Suprapubic skin (tissue), 4 donors: Measurements from ENCODE around the gene PLEKHH1. TPM values are rescaled to one million over a fixed set of nuclear protein-coding genes. Genes with fewer than 3 reads are reported as not detected.

Experiments used
- DNase-seq, 2 donors: peaks; one replicate each; pipeline ENCODE4 v3.0.0-alpha.2; 2019; ENCODE audit warnings: low spot score in 2 of 2
- H3K27ac ChIP-seq: fragments of 200-600 bp; sonication (generic); one replicate; pipeline ENCODE4 v1.5.1; 2019
- H3K27me3 ChIP-seq: fragments of 200-600 bp; sonication (generic); one replicate; pipeline ENCODE4 v1.5.1; 2019
- H3K36me3 ChIP-seq: fragments of 200-600 bp; sonication (generic); one replicate; pipeline ENCODE4 v1.5.1; 2019
- H3K4me1 ChIP-seq: fragments of 200-600 bp; sonication (generic); one replicate; pipeline ENCODE4 v1.5.1; 2019
- H3K4me3 ChIP-seq: fragments of 200-600 bp; sonication (generic); one replicate; pipeline ENCODE4 v1.5.1; 2019; ENCODE audit warnings: mild to moderate bottlenecking
- H3K9me3 ChIP-seq: fragments of 200-600 bp; sonication (generic); one replicate; pipeline ENCODE4 v1.5.1; 2019
- CTCF ChIP-seq, 2 donors: fragments of 200-600 bp in 1 of 2; fragments of 450-650 bp in 1 of 2; sonication (generic) in 1 of 2; IDR thresholded peaks; one replicate each; pipeline ENCODE4 v1.5.1; 2016 to 2019; ENCODE audit warnings: antibody characterized with exemption in 2 of 2, mild to moderate bottlenecking in 1 of 2, moderate library complexity in 1 of 2
- EP300 ChIP-seq: sonication (generic); formaldehyde crosslinking; IDR thresholded peaks from one replicate; pipeline ENCODE4 v1.6.1; 2017; ENCODE audit warnings: antibody characterized with exemption
- POLR2A ChIP-seq, 2 donors: fragments of 450-650 bp; IDR thresholded peaks; one replicate each; pipeline ENCODE4 v1.6.1; 2017; ENCODE audit warnings: antibody characterized with exemption in 2 of 2, mild to moderate bottlenecking in 2 of 2, moderate library complexity in 2 of 2
- POLR2AphosphoS5 ChIP-seq, 3 donors: sonication (generic); formaldehyde crosslinking; IDR thresholded peaks; one replicate each; pipeline ENCODE4 v1.6.1; 2017; ENCODE audit warnings: antibody characterized with exemption in 3 of 3
- WGBS: methylation state at CpG from one replicate; pipeline ENCODE4 v1.1.5; 2018; 5-methylcytosine and 5-hydroxymethylcytosine counted together
- total RNA-seq, 4 donors: library from RNA; depleted of rRNA; stranded (reverse); fragments of >200 nt; gene quantifications; one replicate each; pipeline ENCODE4 v1.1.0, GENCODE V29; 2016

Gene PLEKHH1
- total RNA-seq, 4 donors from 2014 or later: 15.3 to 75.6 (median 23.7) TPM

GRCh38 chr14:67630938-67631337 lies 97.8 kb downstream of the PLEKHH1 start:
- no peak overlapping the region for H3K27ac ChIP-seq
- no peak overlapping the region for H3K4me3 ChIP-seq
- no peaks in the 10 kb centered on the region for H3K27me3 ChIP-seq
- no peaks in the 10 kb centered on the region for H3K4me1 ChIP-seq
- no peaks in the 10 kb centered on the region for H3K36me3 ChIP-seq
- no peaks in the 10 kb centered on the region for H3K9me3 ChIP-seq
- TF ChIP-seq POLR2A (IDR thresholded peaks at IDR 0.05) (no peak), POLR2AphosphoS5 (IDR thresholded peaks at IDR 0.05) (no peak), EP300 (no peak), CTCF (IDR thresholded peaks at IDR 0.05) (no peak)
- 80% methylated on average over 5 of the region's 5 CpGs for WGBS
- DNase-seq: no peak

GRCh38 chr14:67633451-67634147 lies 100.5 kb downstream of the PLEKHH1 start:
- H3K4me3 ChIP-seq: no peak overlapping the region
- no peaks in the 10 kb centered on the region for H3K4me1 ChIP-seq
- no peaks in the 10 kb centered on the region for H3K9me3 ChIP-seq
- H3K27ac ChIP-seq: no peak overlapping the region
- TF ChIP-seq EP300 (no peak), CTCF (IDR thresholded peaks at IDR 0.05) (no peak), POLR2AphosphoS5 (IDR thresholded peaks at IDR 0.05) (no peak)
- DNase-seq: no peak
- no peaks in the 10 kb centered on the region for H3K36me3 ChIP-seq
- no peaks in the 10 kb centered on the region for H3K27me3 ChIP-seq
- 81% methylated on average over 5 of the region's 5 CpGs for WGBS

- no peaks in the 10 kb centered on the region for H3K4me1 ChIP-seq
- H3K9me3 ChIP-seq: no peaks in the 10 kb centered on the region
- H3K4me3 ChIP-seq: no peak overlapping the region
- H3K36me3 ChIP-seq: no peaks in the 10 kb centered on the region
- H3K27ac ChIP-seq: no peak overlapping the region
- H3K27me3 ChIP-seq: no peaks in the 10 kb centered on the region
- WGBS: 68% methylated on average over 3 of the region's 3 CpGs
- no peak for DNase-seq
- TF ChIP-seq POLR2A (IDR thresholded peaks at IDR 0.05): no peak
- no peak for TF ChIP-seq POLR2AphosphoS5 (IDR thresholded peaks at IDR 0.05)
- TF ChIP-seq CTCF (IDR thresholded peaks at IDR 0.05): no peak
- no peak for TF ChIP-seq EP300
These were observed 103.3 kb downstream of the PLEKHH1 start for GRCh38 chr14:67636361-67636919.

- H3K27me3 ChIP-seq: no peaks in the 10 kb centered on the region
- no peaks in the 10 kb centered on the region for H3K9me3 ChIP-seq
- no peak for DNase-seq
- WGBS: 94% methylated on average over 3 of the region's 3 CpGs
- TF ChIP-seq CTCF (IDR thresholded peaks at IDR 0.05): no peak
- no peak for TF ChIP-seq EP300
- no peak for TF ChIP-seq POLR2AphosphoS5 (IDR thresholded peaks at IDR 0.05)
- TF ChIP-seq POLR2A (IDR thresholded peaks at IDR 0.05): no peak
- no peaks in the 10 kb centered on the region for H3K4me1 ChIP-seq
- H3K27ac ChIP-seq: no peak overlapping the region
- no peak overlapping the region for H3K4me3 ChIP-seq
- no peaks in the 10 kb centered on the region for H3K36me3 ChIP-seq
These were observed 105.6 kb downstream of the PLEKHH1 start for GRCh38 chr14:67638642-67639041.

Other genes with a start within 250 kb of the PLEKHH1 start
- 100 to 1,000 TPM in 1 of 4 donors, 10 to 100 TPM in 3; 61.0 to 100 (median 83.1) TPM for gene ATP6V1D, start 173.5 kb upstream of the PLEKHH1 start, total RNA-seq
- 10 to 100 TPM; 54.1 to 89.9 (median 60.1) TPM for gene EIF2S1, start 173.0 kb upstream of the PLEKHH1 start, total RNA-seq
- 10 to 100 TPM; 18.1 to 39.7 (median 24.7) TPM for gene PLEK2, start 121.1 kb upstream of the PLEKHH1 start, total RNA-seq
- gene TMEM229B, start 44.6 kb upstream of the PLEKHH1 start, total RNA-seq: 1 to 10 TPM; 1.5 to 3.3 (median 1.8) TPM
- gene PIGH, start 67.0 kb downstream of the PLEKHH1 start, total RNA-seq: 10 to 100 TPM; 29.6 to 50.5 (median 36.4) TPM
- gene ARG2, start 86.6 kb downstream of the PLEKHH1 start, total RNA-seq: 1 to 10 TPM; 3.5 to 9.6 (median 5.4) TPM
- gene VTI1B, start 141.3 kb downstream of the PLEKHH1 start, total RNA-seq: 10 to 100 TPM; 48.4 to 61.1 (median 56.2) TPM
- 10 to 100 TPM; 39.3 to 70.2 (median 58.8) TPM for gene RDH11, start 162.5 kb downstream of the PLEKHH1 start, total RNA-seq
- 10 to 100 TPM; 27.3 to 99.8 (median 81.8) TPM for gene RDH12, start 168.6 kb downstream of the PLEKHH1 start, total RNA-seq